NCI-H748 (cell line): ENCODE measurements around the gene SLC38A3.

ENCODE experiments used
- DNase-seq: peaks from one replicate; lab custom pipeline; 2025; ENCODE audit not compliant: unreplicated experiment; lab: John Stamatoyannopoulos, UW

The SLC38A3 gene

DNA sequence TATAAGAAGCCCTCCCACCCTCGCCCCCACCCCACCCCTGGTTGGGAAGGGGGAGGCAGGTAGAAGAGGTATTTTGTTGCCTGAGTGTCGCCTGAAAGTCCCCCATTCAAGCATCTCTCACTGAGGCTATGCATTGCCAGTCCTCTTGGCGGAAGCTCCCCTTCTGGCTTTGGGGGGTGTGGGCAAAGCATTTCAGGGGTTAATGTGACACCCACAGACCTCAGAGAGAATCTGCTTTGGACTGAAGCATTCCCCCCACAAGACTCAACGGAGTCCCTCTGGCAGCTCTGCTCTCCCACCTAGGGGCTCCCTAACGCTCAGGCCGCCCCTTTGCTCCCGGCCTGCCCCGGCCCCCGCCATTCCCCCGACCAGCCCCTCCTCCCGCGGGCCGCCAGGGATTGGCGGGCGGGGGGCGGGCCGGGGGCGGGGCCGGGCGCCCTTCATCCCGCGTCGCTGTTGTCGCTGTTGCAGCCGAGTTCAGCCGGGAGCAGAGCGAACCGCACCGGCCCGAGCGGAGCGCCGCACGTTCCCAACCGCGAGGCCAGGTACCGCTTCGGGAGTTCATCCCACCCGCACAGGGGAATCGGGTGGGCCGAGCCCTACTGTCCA is at the start of gene SLC38A3:
TSS of gene SLC38A3 (plus strand) at position 468 of the 609 bp plus-strand sequence. CDS start 8,929 bp downstream, outside the sequence.
- peak; percentile 40 for DNase-seq

- no peak for DNase-seq
Measured at GRCh38 chr3:50155491-50155878, 49.6 kb upstream of the SLC38A3 start.

- no peak for DNase-seq
Measured at GRCh38 chr3:50155891-50156290, 49.2 kb upstream of the SLC38A3 start.

- no peak for DNase-seq
Measured at GRCh38 chr3:50156549-50157493, 48.2 kb upstream of the SLC38A3 start.

DNA sequence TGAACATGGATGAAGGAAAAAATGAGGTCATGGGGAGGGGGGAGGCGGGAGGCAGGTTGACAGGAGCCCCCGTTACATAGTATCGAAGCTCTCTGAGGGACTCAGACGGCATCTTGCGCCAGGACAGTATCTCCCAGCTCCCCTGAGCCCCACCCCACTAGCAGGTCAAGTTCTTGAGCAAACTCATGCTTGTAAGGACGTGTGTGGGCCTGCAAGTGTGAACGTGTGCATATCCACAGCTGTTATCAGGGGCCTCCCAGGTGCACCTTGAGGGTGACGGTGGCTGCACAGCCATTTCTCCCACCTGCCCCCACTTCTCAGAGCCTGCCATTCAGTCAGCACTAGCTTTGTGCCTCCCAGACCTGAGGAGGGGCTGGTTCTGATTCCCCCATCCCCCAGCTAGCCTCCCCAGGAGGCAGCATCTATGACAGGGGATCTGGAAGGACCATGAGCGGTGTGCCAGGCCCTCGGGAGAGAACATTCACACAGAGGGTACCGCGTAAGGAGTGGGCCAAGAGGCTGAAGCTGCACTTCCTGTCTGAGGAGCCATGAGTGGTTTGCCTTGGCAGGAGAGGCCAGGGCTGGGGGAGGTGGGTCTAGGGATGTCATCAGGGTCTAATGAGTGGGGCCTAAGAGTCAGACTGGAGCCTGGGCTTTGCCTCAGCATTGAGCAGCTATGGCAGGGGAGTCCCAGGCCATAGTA is 47.1 kb upstream of the SLC38A3 start:
- DNase-seq, result no peak

- DNase-seq, result no peak
Measured at GRCh38 chr3:50158530-50159146, 46.4 kb upstream of the SLC38A3 start.

GRCh38 chr3:50160561-50160983 is 44.5 kb upstream of the SLC38A3 start:
- no peak for DNase-seq

DNA sequence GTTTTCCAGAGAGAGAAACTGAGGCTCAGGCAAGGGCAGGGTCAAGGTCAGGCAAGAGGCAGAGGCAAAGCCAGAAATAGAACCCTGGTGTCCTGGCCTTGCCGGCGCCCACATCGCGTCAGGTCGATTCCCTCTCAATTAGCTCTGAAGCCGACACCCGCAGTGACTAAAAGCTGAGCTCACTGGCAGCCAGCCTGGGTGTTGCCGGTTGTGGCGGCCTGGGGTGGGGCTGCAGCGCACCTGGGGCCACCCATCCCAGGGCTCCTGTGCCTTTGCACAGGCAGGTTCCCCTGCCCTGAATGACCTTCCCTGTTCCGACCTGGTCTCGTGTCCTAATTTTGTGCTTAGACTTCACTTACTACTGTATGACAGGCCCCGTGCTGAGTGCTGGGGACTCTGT is 43.8 kb upstream of the SLC38A3 start:
- no peak for DNase-seq

- DNase-seq, result no peak
Measured at GRCh38 chr3:50162034-50162883, 42.8 kb upstream of the SLC38A3 start.

DNA sequence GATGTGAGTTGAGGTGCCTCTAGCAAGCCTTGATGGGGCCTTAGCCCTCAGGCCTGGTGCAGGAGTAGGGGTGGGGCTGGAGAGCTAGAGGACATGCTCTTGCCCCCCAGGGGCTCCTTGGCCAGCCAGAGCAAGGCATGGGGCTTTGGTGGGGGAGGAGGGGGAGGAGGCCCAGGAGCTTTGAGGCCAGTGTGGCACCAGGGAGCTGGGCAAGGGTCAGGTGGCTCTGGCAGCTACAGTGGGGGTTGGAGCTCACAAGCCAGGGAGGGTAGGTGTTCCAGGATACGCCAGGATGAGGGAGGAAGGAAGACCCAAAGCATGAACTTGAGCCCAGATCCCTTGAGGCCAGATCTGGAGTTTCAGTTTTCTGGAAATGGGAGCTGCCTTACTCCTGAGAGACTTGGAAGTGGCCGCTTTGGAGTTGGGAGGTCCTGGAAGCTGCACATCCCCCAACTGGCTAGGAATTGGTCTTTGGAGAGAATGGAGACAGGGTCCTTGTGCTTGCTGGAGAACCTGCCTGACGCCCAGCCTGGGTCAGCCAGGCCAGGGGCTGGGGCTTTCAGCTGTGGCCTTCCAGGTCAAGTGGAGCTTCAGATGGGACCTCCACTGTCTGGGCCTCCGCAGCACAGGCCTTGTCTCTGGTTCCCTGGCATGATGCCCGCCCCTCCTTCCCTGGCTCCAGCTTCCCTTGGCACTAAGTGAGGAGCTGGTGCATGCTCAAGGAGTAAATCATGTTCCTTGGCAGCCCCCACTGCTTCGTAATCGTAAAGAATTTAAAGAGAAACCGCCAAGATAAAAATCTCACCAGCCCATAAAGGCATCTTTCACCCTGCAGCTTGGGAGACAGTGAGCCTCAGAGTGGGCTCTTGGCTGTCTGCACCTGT is 41.3 kb upstream of the SLC38A3 start:
- DNase-seq, result no peak

- no peak for DNase-seq
Measured at GRCh38 chr3:50164481-50164880, 40.6 kb upstream of the SLC38A3 start.

GRCh38 chr3:50164984-50165909 is 39.8 kb upstream of the SLC38A3 start:
- DNase-seq, result no peak

- DNase-seq, result no peak
Measured at GRCh38 chr3:50165910-50166538, 39.0 kb upstream of the SLC38A3 start.

DNA sequence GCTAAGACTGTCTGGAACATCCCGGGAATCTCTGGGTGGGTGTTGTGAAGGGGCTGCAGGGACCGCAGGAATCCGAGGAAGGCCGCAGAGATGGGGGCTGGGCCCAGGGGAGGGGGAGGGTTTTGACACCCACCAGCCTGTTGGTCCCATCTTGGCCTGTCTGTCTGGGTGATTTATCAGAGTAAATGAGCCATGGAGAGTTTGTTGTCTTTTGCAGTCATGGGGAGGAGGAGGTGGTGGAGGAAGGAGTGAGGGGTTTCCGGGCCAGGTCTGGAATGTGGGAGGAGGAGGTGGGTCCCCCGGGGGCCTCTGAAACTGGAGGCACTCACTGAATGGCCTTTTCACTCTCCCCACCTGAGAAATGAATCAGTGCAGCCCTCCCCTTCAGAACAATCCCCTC is 38.5 kb upstream of the SLC38A3 start:
- no peak for DNase-seq

DNA sequence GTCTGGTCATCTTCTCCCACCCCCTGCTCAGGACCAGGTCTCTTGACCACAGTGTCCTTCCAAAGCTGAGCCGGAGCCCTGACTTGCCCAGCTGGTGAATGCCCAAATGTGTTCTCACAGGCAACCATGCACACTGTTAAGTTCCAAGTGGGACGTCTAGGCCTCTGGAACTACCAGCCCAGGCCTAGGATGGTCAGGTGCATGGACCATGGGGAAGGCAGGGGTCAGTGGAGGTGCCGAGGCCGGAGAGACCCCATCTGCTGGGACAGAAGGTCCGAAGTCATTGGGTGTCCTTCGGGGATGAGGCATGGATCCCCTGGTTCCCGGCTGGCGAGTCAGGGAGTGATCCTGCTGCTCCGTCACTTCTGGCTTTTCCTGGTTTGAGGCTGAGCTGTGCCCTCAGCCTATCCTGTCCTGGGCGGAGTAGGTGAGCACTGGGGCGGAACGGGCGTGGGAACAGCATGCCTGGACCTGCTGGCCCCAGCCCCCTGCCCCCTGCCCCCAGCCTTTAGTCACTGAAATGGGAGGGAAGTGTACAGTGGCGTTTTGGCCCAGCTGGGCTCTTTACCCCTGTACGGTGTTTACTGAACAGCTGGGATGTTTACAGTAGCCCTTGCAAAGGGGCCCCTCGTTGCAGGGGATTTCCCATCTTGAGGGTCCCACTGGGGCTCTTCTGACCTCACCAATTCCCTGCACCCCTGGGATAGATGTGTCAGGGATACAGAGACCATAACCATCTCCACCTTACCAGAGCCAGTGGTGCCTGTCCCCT is 37.8 kb upstream of the SLC38A3 start:
- no peak for DNase-seq

GRCh38 chr3:50167841-50168209 is 37.2 kb upstream of the SLC38A3 start:
- no peak for DNase-seq

- DNase-seq, result no peak
Measured at GRCh38 chr3:50168388-50168787, 36.7 kb upstream of the SLC38A3 start.
